GM23248 (cell line): ENCODE results near the gene MVB12B.

Experiments used
- EZH2 ChIP-seq: fragments of 200-600 bp; sonication (generic); IDR thresholded peaks from 2 replicates; pipeline ENCODE4 v1.6.1; 2018; ENCODE audit warnings: antibody characterized with exemption, mild to moderate bottlenecking; ENCODE audit not compliant: insufficient read depth, poor library complexity, severe bottlenecking
- EZH2phosphoT487 ChIP-seq: fragments of 200-600 bp; sonication (generic); IDR thresholded peaks from 2 replicates; pipeline ENCODE4 v1.6.1; 2018; ENCODE audit warnings: antibody characterized with exemption, moderate library complexity, mild to moderate bottlenecking, low read depth; ENCODE audit not compliant: insufficient read depth

GRCh38 chr9:126549246-126550006 is 222.8 kb downstream of the MVB12B start:
- TF ChIP-seq EZH2, result no peak
- no peak for TF ChIP-seq EZH2phosphoT487
